Upper lobe of left lung (tissue), 4 donors: Measurements from ENCODE around the gene AHDC1.
"Not testable (repeated sequence)": the region's sequence is repeated elsewhere in the genome, so short reads cannot be mapped to it uniquely, and the experiment has no call there.

Source experiments
- EP300 ChIP-seq, 4 donors: sonication (generic); formaldehyde crosslinking; IDR thresholded peaks; one replicate each; pipeline ENCODE4 v1.5.1; 2017; ENCODE audit warnings: antibody characterized with exemption in 4 of 4, control low read depth in 2 of 4
- POLR2A ChIP-seq, 4 donors: fragments of 450-650 bp; IDR thresholded peaks; one replicate each; pipeline ENCODE4 v1.5.1; 2016 to 2017; ENCODE audit warnings: antibody characterized with exemption in 4 of 4, mild to moderate bottlenecking in 2 of 4
- POLR2AphosphoS5 ChIP-seq, 2 donors: sonication (generic); formaldehyde crosslinking; IDR thresholded peaks; one replicate each; pipeline ENCODE4 v1.5.1; 2017; ENCODE audit warnings: antibody characterized with exemption in 2 of 2
- TF ChIP-seq, protein P1 (sequence below), 6 experiments: fragments of 450-650 bp in 4 of 6; fragments of 200-600 bp in 2 of 6; sonication (generic) in 2 of 6; IDR thresholded peaks; one replicate each; pipeline ENCODE4 v1.5.1; 2016 to 2019; ENCODE audit warnings: antibody characterized with exemption in 6 of 6

- TF ChIP-seq POLR2A, POLR2AphosphoS5, EP300 (IDR thresholded peaks at IDR 0.05): not testable (repeated sequence)
- TF ChIP-seq, protein P1, sequence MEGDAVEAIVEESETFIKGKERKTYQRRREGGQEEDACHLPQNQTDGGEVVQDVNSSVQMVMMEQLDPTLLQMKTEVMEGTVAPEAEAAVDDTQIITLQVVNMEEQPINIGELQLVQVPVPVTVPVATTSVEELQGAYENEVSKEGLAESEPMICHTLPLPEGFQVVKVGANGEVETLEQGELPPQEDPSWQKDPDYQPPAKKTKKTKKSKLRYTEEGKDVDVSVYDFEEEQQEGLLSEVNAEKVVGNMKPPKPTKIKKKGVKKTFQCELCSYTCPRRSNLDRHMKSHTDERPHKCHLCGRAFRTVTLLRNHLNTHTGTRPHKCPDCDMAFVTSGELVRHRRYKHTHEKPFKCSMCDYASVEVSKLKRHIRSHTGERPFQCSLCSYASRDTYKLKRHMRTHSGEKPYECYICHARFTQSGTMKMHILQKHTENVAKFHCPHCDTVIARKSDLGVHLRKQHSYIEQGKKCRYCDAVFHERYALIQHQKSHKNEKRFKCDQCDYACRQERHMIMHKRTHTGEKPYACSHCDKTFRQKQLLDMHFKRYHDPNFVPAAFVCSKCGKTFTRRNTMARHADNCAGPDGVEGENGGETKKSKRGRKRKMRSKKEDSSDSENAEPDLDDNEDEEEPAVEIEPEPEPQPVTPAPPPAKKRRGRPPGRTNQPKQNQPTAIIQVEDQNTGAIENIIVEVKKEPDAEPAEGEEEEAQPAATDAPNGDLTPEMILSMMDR (IDR thresholded peaks at IDR 0.05), result not testable (repeated sequence)
Measured at GRCh38 chr1:27619782-27620438, 16.0 kb upstream of the AHDC1 start.
